Cortex of kidney (tissue), 1 donor: ENCODE measurements around the gene ITPR1.
"Not testable (repeated sequence)": the region's sequence is repeated elsewhere in the genome, so short reads cannot be mapped to it uniquely, and the experiment has no call there.

Source experiments
- DNase-seq: peaks from one replicate; lab custom pipeline; 2025; lab: John Stamatoyannopoulos, UW

The ITPR1 gene

DNA sequence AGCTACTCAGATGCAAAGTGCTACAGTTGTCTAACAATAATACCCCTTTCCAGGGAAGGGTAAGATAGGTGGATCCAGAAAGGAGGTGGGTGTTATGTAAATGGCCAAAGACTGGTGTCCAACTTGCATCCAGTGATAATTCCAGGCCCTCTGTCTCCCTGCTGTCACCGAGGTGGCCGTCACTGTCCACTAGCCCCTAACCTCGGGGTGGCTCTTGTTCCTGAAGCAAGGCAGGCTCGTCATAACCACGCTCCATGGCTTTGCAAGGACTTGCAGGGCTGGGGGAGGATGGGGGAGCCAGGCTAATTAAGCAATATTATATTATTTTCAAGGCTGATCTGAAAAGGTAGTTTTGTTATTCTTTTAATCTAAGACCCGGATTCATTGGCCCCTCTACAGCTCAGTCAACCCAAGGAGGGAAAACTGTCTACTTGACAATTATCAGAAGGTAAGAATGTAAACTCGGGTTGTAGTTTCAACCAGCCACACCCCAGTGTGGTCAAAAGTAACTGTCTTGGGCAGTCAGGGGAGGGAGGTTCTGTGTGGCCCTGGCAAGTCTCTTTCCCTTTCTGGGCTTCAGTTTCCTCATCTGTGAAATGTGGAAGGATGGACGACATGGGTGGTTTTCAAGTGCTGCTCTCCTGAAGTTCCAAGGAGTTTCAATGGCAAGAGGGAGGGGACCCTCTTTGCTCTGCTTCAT is 266.0 kb downstream of the ITPR1 start:
- DNase-seq = no peak

DNA sequence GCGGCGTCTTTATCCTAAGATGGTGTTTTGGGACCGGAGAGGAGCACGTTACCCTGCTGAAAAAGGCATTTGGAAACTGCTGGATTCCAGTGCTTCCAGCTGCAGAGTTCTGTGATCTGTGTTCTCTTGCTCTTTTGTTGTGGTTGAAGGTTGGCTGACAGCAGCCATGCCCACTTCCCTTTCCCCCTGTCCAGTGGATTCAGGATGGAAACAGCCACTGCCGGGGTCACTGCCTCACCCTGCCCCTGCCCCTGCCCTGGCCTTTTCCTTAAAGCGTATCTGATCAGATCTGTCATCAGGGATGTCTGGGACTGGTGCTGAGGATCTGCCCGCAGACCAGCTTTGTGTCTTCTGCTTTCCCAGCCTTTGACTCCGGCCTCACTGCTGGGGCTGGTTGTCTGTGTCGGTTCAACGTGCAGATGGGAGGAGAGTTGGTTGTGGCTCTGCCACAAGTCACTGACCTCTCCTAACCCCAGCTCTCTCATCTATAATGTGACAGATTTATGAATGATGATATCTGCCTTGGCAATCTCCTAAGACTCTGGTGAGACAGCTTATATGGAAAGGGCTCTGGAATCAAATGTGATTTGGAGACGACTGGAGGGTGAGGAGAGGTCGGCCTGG is 266.7 kb downstream of the ITPR1 start:
- DNase-seq = no peak

DNA sequence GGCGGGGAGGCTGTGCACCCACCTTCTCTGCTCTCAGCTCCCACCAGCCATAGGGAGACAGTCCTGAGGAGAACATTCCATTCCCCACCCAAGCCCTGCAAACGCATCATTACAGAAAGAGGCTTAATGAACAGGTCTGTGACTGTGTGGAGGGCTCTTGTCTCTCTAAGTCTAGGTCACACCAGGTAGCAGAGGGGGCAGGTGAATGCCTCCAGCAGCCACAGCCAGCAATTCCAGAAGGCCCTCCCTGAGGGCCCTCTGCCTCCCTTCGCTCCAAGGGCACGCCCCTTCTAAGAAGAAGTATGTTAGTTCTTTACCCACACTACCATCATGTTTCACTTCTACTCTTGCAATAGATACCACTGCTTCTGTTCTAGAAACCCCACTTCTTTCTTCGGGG is 268.6 kb downstream of the ITPR1 start:
- DNase-seq = no peak

DNA sequence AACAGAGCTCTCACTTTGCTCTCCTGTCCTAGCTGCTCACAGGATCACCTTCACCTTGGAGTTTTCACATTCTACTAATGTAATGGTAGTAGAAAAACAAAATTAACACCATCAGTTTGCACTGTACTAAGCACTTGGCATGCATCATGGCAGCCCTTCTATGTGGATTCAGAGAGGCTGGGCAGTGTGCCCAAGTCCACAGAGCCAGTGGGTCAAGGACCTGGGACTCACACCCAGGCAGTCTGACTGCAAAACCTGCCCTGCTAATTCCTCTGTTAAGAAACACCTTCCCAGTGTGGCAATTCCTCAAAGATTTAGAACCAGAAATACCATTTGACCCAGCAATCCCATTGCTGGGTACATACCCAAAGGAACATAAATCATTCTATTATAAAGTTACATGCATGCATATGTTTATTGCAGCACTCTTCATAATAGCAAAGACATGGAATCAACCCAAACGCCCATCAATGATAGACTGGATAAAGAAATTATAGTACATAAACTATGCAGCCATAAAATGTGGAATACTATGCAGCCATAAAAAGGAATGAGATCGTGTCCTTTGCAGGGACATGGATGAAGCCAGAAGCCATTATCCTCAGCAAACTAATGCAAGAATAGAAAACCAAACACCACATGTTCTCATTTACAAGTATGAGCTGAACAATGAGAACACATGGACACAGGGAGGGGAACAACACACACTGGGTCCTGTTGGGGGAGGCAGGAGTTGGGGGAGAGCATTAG is 269.5 kb downstream of the ITPR1 start:
- DNase-seq = not testable (repeated sequence)

DNA sequence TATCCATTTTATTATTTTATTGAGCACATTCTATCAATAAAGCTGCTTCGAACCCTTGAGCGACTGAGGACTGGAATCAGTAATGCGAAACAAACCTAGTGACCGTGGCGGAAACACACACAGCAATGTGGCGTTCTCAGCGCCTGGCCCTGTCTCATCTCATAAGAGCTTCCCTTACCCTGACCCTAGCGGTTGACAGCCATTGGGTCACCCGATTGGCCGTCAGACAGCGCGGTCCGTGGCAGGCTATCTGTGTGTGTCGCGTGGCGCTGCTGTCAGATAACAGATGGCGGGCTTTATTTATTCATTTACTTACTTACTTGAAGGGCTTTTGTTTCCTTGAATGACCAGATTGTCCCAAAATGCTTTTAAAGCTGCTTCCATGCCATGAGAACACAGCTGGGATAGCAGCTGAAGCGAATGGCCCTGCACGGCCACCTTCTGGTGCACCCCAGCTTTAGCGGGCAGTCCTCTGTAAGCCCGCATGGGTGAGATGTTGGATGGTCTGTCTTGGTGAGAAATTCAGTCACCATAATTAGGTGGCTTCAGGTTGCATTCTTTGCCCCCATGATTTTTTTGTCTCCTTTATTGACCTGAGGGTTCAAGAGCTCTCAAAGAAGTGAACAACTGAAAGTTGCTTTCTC is 270.6 kb downstream of the ITPR1 start:
- no peak for DNase-seq

DNA sequence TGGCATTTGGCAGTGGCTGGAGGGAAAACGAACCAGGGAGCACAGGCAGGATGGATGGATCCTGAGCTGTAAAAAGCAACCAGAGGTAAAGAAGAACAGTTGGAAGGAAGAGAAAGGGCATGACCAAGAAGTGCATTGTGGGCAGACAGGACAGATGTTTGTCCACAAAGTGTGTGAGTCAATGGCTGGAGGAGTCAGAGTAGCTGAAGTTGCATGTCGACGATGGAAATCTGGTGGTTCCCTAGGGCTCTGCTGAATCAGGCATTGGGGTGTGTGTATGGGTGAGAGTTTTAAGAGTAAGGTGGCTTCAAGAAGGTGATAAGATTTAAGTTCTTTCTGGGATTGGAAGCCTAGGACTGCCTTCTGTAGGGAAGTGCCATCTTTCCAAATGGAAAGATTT is 272.1 kb downstream of the ITPR1 start:
- no peak for DNase-seq

DNA sequence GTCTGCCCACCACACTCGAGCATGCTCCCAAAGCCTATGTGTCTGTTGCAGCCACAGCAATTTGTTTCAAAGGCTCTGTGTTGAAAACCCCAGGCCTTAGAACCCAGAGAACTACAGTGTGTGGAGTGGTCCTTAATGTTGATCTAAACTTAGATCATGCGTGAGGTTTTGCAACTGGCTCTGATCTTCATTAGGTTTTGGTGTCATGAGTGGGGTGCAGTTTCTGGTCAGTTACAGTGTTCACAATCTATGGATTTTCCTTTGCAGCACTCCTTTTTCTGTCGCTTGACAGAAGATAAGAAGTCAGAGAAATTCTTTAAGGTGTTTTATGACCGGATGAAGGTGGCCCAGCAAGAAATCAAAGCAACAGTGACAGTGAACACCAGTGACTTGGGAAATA is 273.1 kb downstream of the ITPR1 start:
- DNase-seq = no peak

DNA sequence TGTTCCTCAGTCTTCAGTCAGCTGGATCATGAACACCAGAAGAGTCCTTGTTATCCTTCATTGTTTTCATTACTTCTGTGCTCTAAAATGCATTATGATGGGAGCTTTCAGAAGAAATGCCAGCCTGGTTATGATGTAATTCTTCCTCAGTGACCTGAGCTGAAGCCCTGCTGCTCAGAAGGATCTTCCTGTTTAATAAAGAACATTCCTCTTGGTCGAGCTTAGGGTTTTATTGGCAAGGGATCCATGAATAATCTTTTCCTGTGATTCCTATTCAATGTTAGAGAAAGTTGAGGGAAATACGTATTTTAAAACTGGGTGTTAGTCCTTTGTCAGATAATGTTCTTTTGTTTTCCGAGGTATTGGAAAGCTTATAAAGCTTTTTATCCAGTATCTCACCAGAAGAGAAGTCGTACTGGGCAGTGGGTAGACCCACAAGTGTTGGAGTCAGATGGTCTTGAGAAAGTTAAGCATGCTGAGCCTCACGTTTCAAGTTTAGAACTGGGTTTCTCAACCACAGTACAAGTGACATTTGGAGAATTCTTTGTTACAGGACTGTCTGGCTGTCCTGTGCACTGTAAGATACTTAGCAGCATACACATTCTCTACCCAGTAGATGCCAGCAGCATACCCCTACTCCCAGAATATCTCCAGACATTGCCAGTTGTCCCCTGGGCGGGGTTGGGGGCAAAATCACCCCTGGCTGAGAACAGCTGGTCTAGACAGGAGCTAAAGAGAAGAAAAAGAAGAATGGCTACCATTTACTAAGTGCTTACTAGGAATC is 273.8 kb downstream of the ITPR1 start:
- no peak for DNase-seq

DNA sequence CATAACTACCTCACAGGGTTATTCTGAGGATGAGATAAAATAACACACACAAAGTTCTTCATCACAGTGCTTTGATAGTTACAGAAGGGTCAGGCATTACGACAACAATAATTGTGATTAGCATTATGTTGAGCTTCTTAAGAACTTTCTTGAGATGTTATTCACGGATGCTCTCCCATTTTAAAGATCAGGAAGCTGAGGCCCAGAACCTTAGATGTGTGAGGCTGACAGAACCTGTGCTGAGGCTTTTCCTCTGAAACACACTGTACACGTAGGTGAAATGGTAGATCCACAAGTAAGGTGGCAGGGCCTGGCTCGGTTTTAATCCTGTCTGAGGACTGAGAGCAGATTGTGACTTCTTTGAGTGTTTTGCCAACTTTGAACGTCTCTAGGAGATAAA is 274.9 kb downstream of the ITPR1 start:
- DNase-seq = no peak

DNA sequence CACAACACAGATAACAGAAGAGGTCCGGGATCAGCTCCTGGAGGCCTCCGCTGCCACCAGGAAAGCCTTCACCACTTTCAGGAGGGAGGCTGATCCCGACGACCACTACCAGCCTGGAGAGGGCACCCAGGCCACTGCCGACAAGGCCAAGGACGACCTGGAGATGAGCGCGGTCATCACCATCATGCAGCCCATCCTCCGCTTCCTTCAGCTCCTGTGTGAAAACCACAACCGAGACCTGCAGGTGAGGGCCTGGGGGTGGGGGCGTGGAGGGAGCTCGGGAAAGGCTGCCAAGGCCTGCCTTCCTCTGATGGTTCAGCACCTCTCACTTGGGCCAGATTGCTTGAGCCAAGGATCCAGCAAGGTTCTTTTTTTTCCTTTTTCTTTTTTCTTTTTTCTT is 275.4 kb downstream of the ITPR1 start:
- DNase-seq = no peak

DNA sequence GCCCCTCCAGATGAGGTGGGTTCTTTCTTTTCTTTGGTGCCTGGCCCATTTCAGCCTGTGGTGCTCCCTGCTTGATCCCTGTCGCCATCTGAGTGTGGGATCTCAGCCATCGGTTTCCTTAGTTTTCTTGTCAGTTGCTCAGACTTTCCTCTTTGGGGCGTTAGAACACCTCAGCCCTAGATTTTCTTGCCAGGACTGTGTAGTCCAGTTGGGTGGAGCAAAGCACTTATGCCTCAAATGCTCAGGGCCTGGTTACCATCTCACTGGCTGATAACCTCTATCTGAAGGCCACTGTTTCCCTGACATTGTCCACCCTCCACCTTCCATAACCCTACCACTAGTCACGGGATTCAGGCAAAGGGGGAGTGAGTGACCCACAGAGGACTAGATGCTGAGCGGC is 277.4 kb downstream of the ITPR1 start:
- no peak for DNase-seq

DNA sequence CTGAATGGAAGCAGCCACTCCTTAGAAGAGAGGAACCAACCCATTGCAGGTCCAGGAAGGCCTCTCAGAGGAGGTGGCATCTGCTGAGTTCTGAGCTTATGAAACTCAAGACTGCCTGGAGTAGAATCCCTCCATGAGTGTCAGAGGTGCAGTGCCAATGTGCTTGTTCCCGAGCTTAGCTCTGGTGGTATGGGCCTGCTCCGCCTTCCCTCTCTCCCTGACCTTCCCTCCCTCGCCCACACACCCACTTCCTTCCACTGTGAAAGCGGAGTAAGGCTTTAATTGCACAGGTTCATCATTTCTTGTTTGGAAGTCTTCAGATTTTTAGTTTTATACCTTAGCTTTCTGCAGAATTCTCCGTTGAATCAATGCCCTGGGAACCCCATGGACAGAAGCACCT is 278.1 kb downstream of the ITPR1 start:
- DNase-seq = no peak

DNA sequence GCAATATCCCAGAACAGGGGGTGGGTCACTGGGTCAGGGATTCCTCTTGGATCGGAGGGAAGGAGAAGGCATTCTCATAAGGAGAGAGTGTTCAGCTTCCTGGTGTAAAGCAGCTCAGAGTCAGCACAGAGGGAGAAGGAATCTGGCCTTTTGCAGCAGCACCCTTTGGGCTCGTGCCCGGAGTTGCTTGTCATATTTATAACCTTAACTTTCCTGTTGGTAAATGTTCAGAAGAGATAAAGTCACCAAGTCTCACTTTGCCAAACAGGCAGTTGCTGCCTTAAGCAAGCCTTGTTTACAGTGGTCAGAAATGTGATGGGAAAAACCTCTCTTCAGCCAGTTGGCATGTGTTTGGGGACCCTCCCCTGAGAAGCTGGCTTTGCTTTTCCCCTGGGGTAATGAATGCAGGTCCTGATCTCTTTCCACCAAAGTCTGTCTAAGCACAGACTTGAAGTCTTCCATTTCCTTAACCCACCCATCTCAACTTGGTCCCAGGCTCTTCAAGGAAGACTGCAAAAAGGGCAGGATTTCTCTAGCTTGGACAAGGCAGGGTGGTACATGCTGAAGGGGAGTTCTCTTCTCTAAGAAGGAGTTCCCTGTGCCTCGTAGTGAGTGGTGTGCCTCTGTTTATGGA is 279.1 kb downstream of the ITPR1 start:
- no peak for DNase-seq

DNA sequence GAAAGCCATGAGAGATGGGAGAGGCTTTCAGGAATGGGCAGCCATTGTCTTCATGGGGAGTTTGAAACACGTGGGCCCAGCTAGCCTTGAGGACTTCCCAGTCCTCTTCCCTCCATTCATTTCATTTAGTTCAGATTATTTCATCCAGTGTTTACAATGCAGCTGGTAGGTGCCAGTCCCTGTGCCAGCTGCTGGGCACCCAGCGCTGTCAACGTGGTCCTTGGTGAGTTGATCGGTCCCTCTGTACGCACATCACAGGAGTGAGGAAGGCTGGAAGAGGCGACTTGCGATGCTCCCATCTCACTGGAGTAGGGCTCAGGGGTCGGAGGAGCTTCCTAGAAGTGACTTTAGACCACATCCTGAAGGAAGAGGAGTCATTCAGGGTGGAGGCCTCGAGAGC is 279.7 kb downstream of the ITPR1 start:
- no peak for DNase-seq

DNA sequence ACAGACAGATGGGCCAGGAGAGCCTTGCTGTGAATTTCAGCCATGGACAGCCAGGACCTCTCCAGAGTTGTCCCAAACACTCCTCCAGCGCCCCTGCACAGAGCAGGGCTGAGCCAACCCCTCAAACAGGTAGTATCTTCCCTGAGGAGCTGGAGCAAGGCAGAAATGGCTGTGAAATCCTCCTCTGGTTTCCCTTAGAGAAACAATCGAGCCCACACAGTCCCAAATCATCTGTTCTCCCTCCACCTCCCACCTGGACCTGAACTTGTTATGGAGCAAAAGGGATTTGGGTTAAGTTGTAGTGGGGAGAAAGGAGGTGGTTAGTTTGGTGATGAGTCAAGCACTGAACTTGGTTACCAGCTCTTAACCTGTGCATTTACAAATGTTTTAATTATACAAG is 280.4 kb downstream of the ITPR1 start:
- DNase-seq = no peak

DNA sequence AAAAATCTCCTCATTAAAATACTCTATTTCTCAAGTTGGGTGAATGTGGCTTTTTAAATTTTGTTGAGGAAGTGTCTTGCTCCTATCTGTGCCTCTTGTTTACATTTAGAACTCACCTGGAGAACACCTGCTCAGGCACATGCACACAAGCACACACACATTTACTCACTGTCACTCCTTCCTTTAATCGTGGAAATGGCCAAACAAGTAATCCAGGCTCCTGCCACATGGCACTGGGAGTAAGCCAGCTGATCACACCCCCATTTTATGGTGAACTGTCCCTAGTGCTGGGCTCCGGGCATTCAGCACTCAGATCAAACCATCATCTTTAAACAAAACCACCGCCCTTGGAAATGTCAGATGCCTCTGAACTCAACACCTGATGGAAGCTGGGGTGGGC is 281.4 kb downstream of the ITPR1 start:
- no peak for DNase-seq

DNA sequence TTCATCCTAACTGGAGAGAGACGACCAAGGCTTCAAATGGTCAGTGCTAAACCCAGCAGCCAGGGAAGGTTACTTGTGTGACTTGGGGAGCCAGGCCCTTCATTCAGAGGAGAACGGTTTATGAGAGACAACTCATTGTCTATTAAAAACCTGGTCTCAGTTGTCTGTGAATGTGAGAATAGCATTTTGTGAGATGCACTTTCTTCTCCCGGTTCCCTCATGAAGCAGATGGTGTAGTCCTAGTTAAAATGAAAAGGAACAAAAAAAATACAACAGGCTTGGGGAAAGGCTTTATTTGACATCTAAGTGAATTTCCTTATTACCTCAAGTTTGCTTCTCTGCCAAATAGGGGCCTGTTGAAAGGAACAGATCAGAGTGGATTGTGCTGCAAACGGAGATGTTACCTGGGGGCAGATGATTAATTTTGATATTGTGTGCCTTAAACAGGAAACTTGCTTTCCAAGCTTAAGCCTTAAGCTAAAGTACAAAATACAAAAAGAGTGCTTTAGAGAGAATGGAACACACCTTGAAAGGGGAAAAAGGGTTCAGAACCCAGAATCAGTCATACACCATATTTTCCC is 283.3 kb downstream of the ITPR1 start:
- DNase-seq = no peak

DNA sequence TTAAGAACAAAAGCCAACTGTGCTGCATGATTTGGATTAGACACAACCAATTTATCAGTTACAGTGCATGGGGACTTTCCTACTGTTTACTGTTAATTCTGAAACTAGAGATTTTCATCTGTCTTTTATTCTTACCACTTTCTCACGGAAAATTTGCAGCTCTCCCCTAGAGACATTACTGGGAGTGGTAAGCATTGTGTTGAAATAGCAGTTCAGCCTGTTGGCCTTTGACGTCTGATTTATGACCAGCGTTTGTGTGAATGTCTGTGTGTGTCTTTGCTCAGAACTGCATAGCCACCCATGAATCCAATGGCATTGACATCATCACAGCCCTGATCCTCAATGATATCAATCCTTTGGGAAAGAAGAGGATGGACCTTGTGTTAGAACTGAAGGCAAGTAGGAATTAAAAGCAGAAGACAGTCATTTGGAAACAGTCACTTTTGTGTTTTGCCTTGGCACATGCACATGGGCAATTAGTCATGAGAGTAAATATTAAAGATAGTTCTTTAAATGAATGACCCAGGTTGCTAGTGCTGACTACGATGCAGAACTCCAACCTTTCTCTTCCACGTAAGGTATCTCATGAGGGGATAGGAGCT is 283.9 kb downstream of the ITPR1 start:
- DNase-seq = no peak

DNA sequence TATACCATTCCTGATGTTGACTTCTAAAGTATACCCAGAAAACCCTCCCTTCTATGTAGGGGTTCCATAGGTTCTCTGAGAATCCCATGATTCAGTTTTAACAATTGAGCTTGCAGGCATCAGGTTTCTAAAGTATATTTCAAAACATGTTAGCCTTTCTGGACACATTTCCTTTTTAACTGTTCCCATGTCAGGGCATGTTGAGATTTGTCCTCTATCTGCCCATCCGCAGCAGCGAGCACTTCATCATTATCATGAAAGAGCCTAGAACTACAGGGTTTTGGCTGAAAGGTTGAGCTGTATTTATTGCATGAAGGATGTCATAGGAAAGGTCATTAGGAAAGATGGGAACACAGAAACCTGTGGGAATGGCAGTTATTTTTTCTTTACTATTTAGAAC is 285.0 kb downstream of the ITPR1 start:
- no peak for DNase-seq

DNA sequence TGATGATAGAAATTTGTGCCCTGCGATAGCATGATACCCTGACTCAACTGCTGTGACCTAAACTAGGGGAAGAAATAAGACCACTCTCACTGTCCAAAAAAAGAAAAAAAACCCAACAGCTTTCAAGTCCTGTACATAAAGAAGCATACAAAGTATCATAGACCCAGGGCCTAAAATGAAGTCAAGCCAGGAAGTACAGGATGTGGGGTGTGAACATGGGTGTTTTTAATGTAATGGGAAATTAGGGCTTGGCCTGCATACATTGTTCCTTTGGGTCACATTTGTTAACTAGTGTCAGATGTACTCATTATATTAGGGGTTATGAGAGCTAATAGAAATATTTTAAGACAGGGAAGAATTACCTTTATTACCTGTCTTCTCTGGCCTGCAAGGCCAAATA is 285.6 kb downstream of the ITPR1 start:
- no peak for DNase-seq

DNA sequence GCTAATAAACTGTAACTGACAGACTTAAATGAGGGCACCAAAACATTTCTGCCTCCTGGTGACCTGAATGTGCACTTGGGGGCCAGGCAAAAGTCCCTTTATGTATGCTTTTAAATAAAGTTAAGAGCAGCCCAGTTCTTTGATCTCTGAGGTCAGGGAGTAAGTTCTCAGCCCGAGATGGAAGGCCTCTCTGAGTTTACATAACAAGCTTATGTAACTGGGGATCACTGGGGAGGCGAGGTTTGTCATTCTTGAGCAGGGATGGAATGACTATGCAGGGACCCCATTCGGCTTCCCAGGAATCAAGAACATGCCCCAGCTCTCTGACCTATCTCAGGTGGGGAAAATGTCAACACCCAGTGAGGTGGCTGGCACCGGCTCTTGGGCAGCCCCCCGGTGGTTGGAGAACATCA is 287.4 kb downstream of the ITPR1 start:
- DNase-seq = no peak
